ENCODE results near the gene MCC.

DNA sequence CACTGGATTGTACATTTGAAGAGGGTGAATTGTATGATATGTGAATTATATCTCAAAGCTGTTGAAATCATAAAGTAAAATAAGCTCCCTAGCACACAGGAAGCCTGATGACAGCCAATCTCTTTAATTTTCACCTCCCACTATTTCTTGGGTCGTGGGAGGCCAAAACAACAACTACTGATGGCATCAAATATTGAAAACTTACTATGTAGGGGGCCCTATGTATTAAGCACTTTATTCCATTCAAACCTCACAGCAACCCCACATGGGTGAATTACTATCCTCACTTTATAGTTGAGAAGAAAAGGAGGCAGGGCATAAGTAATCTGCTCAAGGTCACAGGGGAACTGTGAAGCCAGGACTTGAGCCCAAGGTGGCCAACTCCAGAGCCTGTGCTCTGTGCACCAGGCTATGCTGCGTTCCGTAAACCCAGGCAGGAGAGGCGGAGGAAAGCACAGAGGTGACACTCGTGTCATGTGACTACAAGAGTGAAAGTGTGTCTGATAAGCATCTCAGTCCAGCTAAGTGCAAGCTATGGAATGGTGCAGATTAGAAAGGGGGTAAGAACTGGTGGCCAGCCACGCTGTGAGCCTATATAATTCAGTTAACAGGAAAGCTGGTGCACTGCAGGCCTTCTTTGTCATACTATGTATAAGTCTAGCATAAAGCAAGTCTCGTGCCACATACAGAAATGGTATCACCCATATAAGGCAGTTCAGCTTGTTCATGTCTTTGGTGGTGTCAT is 290.6 kb downstream of the MCC start:
- TF ChIP-seq, protein P1, sequence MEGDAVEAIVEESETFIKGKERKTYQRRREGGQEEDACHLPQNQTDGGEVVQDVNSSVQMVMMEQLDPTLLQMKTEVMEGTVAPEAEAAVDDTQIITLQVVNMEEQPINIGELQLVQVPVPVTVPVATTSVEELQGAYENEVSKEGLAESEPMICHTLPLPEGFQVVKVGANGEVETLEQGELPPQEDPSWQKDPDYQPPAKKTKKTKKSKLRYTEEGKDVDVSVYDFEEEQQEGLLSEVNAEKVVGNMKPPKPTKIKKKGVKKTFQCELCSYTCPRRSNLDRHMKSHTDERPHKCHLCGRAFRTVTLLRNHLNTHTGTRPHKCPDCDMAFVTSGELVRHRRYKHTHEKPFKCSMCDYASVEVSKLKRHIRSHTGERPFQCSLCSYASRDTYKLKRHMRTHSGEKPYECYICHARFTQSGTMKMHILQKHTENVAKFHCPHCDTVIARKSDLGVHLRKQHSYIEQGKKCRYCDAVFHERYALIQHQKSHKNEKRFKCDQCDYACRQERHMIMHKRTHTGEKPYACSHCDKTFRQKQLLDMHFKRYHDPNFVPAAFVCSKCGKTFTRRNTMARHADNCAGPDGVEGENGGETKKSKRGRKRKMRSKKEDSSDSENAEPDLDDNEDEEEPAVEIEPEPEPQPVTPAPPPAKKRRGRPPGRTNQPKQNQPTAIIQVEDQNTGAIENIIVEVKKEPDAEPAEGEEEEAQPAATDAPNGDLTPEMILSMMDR (IDR thresholded peaks at IDR 0.05) = no peak
- TF ChIP-seq POLR2AphosphoS5 (IDR thresholded peaks at IDR 0.05) = no peak

All from breast epithelium (tissue), 3 donors.